GM18951 (cell line): Measurements from ENCODE around the gene AXIN1.

Source experiments
- POLR2A ChIP-seq: IDR thresholded peaks from 4 replicates; pipeline ENCODE4 v1.6.1; 2011; ENCODE audit warnings: mild to moderate bottlenecking; ENCODE audit not compliant: insufficient read length, insufficient read depth; ENCODE audit errors: extremely low read depth
- in situ Hi-C: fragments of 300-500 bp; cut with MboI; formaldehyde crosslinking; loops from one replicate; pipeline ENCODE4 v1.12.0; 2022; ENCODE audit warnings: low sequenced_read_pairs, mixed read lengths, inconsistent platforms; ENCODE audit not compliant: unreplicated experiment

Gene AXIN1

GRCh38 chr16:309476-309875 is 43.0 kb downstream of the AXIN1 start:
- in situ Hi-C loops: no loop called here
- no peak for TF ChIP-seq POLR2A

GRCh38 chr16:307691-308312 is 44.7 kb downstream of the AXIN1 start:
- in situ Hi-C loops: no loop called here
- TF ChIP-seq POLR2A: no peak

- no peak for TF ChIP-seq POLR2A
- in situ Hi-C loops: no loop called here
These were observed 45.6 kb downstream of the AXIN1 start for GRCh38 chr16:306911-307370.

- TF ChIP-seq POLR2A: no peak
- in situ Hi-C loops: no loop called here
These were observed 46.5 kb downstream of the AXIN1 start for GRCh38 chr16:305916-306626.

- in situ Hi-C loops: no loop called here
These were observed 48.6 kb downstream of the AXIN1 start for GRCh38 chr16:303760-304505.

GRCh38 chr16:301950-302349 is 50.6 kb downstream of the AXIN1 start:
- in situ Hi-C loops: no loop called here
- no peak for TF ChIP-seq POLR2A

More at GRCh38 chr16:303760-304505, 48.6 kb downstream of the AXIN1 start:
- TF ChIP-seq POLR2A: no peak

- in situ Hi-C loops: no loop called here
- no peak for TF ChIP-seq POLR2A
These were observed 51.3 kb downstream of the AXIN1 start for GRCh38 chr16:301235-301634.

GRCh38 chr16:297832-298231 is 54.7 kb downstream of the AXIN1 start:
- in situ Hi-C loops: no loop called here
- TF ChIP-seq POLR2A: no peak

GRCh38 chr16:296806-297510 is 55.6 kb downstream of the AXIN1 start:
- in situ Hi-C loops: no loop called here
- no peak for TF ChIP-seq POLR2A

GRCh38 chr16:296276-296675 is 56.2 kb downstream of the AXIN1 start:
- in situ Hi-C loops: no loop called here
- no peak for TF ChIP-seq POLR2A

- no peak for TF ChIP-seq POLR2A
- in situ Hi-C loops: no loop called here
These were observed 59.3 kb downstream of the AXIN1 start for GRCh38 chr16:293043-293775.

GRCh38 chr16:291539-291938 is 61.0 kb downstream of the AXIN1 start:
- TF ChIP-seq POLR2A: no peak
- in situ Hi-C loops: no loop called here
